GM12891 (cell line): Measurements from ENCODE around the gene ZBTB20.

Experiments
- DNase-seq: peaks from one replicate; pipeline ENCODE4 v3.0.0; 2011; ENCODE audit warnings: low spot score; ENCODE audit not compliant: insufficient read length
- FAIRE-seq: peaks from 2 replicates; lab custom pipeline; 2011; peaks lifted over from hg19 to GRCh38; lab: Jason Lieb, UNC
- PAX5 ChIP-seq: IDR thresholded peaks from 2 replicates; pipeline ENCODE4 v1.6.1; 2011; ENCODE audit warnings: low read length, moderate library complexity, mild to moderate bottlenecking; ENCODE audit not compliant: insufficient read depth, severe bottlenecking
- POLR2A ChIP-seq: IDR thresholded peaks from 2 replicates; pipeline ENCODE4 v1.6.1; 2011; ENCODE audit warnings: low read depth, low read length, control low read depth
- POLR2AphosphoS5 ChIP-seq: IDR thresholded peaks from 2 replicates; pipeline ENCODE4 v1.6.1; 2011; ENCODE audit warnings: low read depth, low read length, control low read depth
- POU2F2 ChIP-seq: IDR thresholded peaks from 2 replicates; pipeline ENCODE4 v1.6.1; 2011; ENCODE audit warnings: low read depth, mild to moderate bottlenecking, control low read depth, low read length, moderate library complexity
- SPI1 ChIP-seq: IDR thresholded peaks from 2 replicates; pipeline ENCODE4 v1.6.1; 2011; ENCODE audit warnings: low read depth, low read length, control low read depth
- TAF1 ChIP-seq: IDR thresholded peaks from 2 replicates; pipeline ENCODE4 v1.6.1; 2011; ENCODE audit warnings: low read depth, low read length, control low read depth

Gene ZBTB20

DNA sequence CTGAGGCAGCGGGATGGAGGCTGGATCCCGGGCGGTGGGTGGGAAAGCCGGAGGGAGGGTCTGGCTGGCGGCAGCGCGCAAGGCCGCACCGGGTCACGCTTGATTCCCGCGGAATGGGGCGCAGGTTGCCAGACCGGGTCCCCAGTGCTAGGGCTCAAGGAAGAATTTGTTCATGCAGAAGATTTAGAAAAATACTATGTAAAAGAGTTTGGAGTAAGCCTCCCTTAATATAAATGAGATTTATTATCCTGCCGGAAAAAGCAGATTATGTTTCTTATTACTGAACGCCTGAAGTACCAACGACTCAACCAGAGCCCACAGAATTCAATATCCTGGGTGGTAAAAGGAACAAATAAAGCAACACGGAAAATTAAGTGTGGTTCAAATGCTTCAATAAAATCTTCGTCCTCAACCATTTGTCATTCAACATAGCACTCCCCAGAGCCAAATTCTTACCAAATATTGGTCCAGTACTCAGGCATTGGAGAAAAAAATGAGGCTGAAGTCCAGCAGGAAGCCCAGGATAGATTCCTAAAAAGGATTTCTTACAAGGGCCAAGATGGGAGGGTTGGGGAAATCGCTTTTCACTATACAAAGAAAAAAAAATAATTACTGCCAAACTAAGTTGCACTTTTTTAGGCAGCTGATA lies 1.2 kb upstream of the ZBTB20 start:
- FAIRE-seq (no peak), DNase-seq (no peak)
- TF ChIP-seq SPI1 (no peak), PAX5 (peak; percentile 14)

DNA sequence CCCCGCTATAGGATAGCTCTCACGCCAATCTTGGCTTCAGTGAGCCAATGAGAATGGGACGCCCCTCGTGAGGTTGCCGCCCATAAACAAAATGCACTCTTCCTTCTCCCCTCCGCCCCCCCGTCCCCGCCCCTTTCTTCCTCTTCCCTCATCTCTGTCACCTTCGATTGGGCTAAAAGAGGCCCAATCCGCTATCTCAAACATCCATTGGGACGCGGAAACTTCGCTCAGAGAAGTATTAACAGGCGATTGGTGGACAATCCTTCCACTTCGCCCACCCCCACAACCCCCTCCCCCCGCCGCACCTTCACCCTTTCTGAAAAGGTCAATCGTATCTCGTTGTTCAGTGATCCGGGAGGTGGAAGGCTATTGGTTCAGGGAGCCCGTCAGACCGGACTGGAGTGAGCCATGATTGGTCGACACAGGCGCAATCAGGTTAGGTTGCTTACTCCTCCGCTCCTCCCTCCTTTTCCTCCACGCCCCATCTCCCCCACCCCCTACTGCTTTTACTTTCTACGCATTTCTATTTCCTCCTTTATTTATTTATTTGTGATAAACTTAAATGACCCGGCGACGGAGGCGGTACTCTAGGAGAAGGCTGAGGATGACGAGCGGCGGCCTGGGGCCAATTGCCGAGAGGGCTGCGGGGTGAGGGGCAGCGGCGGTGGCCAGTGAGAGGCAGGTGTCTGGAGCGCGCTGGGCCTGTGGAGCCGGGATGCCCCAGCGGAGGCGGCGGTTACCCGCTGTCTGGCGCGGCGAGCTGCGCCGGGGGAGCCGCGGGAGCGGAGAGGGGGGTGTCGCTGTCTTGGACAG lies 447 bp upstream of the ZBTB20 start:
- FAIRE-seq, result peak; percentile 99
- DNase-seq, result peak; percentile 56
- peak; percentile 53 for TF ChIP-seq TAF1
- TF ChIP-seq POLR2A, result 0 out of 2 replicates have a peak, but pooled peaks have one; percentile 38
- TF ChIP-seq POU2F2, result no peak
- no peak for TF ChIP-seq PAX5
- 0 out of 2 replicates have a peak, but pooled peaks have one; percentile 51 for TF ChIP-seq POLR2AphosphoS5
- 0 out of 2 replicates have a peak, but pooled peaks have one; percentile 2 for TF ChIP-seq SPI1

DNA sequence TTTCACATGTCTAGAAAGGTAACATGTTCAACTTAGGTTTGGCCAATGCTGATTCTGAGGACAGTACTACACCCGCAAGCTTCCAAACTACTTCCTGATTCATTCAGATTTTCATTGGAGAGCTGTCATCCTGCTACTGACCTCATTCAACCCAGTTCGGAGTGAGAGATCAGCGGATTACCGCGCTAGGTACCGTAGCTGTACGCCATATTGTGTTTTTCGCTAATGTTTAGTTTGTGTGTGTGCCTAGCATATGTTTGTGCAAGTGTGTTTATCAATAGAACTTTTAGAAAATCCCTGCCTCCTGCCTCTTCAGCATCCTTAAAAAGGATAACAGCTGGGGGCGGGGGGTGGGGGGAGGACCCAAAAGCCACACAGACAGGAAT lies 1.1 kb downstream of the ZBTB20 start:
- TF ChIP-seq POLR2A, result no peak; the same call in 1 of the 2 replicates
- TF ChIP-seq TAF1, result peak; percentile 62; the same call in 1 of the 2 replicates
- no peak for TF ChIP-seq PAX5
- TF ChIP-seq POLR2AphosphoS5, result no peak; the same call in 1 of the 2 replicates
- FAIRE-seq, result peak; percentile 95
- DNase-seq, result no peak

DNA sequence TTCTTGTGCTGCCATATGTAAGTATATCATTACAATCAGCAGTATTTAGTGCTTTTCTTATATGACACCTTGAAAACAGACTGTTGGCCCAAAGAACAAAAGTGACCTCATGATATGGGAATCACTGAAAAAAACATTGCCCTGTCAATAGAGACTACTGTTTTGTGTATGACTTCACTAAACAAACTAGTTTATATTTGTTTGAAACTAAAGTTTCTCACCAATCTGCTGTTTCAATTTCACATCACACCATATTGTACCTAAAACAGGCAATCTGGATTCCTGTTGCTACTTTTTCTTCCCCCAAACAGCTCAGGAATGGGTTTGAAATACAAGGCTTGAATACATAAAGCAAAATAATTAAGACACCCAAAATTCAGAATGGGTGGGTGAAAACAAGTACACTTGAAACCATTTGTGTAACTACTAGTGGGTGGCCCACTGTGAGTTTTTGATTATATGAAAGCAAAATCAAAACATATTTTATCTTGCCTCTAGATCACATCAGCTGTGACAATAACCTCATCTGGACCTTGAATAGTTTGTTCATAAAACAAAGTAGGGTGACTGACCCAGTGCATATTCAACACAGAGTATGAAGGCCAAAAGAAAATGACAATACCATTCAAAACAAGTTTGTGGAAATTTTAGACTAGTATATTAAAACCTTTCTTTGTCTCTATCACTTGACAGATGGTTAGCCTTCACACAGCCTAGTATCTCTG lies 5.9 kb downstream of the ZBTB20 start:
- FAIRE-seq (peak; percentile 41), DNase-seq (no peak)
- no peak for TF ChIP-seq POLR2A
- no peak for TF ChIP-seq POU2F2

DNA sequence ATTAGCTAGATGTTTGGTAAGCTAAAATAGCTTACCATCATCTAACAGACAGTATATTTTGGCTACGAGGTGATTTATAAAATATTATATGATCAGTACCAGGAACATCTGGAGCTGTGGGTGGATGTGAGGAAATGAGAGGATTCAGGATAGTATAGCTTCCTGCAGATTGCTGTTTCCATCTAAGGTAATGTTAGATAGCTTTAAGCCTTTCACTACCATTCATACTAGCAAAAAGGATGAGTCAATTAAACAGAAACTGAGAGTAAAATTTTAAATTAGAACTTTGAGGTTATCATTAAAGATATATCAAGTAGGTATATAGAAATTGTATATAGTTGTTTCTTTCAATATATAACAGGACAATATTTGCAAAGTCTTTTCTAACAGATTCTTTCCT lies 8.0 kb downstream of the ZBTB20 start:
- FAIRE-seq, result no peak
- TF ChIP-seq SPI1, result 0 out of 2 replicates have a peak, but pooled peaks have one; percentile 2
- no peak for TF ChIP-seq POU2F2
- no peak for DNase-seq

DNA sequence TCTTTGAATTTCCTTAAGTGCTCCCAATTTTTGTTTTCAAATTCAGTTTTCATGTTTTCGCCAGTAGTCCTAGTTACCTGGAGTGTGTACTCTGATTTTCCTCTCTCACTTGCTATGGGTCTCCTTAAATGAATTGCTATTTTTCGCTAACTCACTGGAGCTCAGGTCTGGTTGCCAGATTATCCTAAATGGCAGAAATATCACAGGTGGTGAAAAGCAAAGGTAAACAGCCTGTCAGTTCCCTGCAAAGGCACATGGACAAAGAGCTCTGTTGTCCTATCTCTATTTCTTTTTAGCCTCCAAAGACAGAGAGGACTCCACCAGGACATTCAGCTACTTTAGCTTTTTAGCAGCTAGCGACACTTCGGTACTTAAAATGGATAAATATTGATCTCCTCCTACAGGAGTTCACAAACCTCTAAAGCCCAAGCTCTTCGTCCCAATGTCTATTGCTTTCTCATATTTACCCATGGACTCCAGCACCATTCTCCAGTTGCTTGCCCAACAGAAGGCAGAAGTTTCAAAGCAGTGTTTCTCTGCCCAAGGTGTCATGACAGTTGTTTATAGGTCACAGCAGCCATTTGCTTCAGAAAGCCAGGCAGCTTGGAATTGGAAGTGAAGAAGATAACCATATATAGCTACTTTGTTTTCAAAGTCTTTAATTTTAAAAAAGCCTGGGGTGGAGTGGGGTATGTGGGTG lies 12.3 kb downstream of the ZBTB20 start:
- no peak for TF ChIP-seq TAF1
- no peak for TF ChIP-seq POU2F2
- TF ChIP-seq PAX5, result no peak
- TF ChIP-seq POLR2A, result no peak
- no peak for TF ChIP-seq POLR2AphosphoS5
- TF ChIP-seq SPI1, result no peak
- FAIRE-seq (no peak), DNase-seq (no peak)

DNA sequence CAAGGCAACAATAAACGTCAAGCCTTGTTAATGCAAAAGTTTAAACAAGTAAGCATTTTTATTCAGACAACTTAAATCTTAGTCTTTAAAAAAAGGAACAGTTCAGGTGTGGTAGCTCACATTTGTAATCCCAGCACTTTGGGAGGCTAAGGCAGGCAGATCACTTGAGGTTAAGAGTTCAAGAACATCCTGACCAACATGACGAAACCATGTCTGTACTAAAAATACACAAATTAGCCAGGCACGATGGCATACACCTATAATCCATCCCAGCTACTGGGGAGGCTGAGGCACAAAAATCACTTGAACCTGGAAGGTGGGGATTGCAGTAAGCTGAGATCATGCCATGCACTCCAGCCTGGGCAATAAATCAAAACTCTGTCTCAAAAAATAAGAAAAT lies 19.9 kb downstream of the ZBTB20 start:
- DNase-seq (no peak), FAIRE-seq (no peak)
- TF ChIP-seq POLR2A, result no peak
- no peak for TF ChIP-seq SPI1
- TF ChIP-seq TAF1, result no peak
- TF ChIP-seq POU2F2, result no peak
- no peak for TF ChIP-seq POLR2AphosphoS5
- no peak for TF ChIP-seq PAX5

DNA sequence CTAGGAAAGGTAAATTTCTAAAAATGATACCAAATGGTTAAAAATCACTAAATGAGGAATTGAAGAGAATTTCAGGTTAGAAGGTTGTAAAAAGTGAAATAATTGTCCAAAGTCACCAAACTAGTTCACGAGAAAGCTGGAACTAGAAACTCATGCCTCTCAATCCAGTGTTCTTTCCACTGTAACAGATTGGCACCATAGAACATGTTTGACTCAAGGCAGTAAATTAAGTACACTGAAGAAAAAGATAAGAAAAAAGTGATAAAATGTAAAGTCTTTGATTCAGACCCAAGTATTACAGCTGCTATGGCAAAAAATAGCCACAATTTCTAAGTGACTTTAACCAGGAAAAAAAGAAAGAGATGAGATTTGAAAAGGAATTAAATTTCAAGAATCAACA lies 26.5 kb downstream of the ZBTB20 start:
- TF ChIP-seq POU2F2 (no peak), POLR2A (no peak), TAF1 (no peak), POLR2AphosphoS5 (no peak), PAX5 (no peak), SPI1 (no peak)
- FAIRE-seq, result no peak

DNA sequence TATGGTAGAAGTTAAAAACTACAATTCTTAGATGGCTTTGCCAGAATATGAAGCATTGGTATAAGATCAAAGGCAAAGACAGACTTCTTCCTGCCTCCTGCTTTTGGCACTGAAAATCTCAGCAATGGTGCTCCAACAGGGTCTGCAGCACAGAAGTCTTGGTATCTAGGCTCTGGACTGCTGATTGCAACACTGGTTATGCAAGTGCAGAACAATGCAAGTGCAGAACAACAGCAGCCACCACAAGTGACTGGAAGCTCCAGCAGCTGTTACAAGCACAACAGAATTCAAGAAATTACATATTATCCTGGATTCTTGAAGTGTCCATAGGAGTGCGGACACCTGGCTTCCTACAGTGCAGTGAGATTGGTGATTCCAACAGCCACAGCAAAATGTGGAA lies 33.7 kb downstream of the ZBTB20 start:
- DNase-seq, result no peak
- TF ChIP-seq POLR2A (no peak), POLR2AphosphoS5 (no peak), PAX5 (no peak), POU2F2 (no peak)
- no peak for FAIRE-seq

More for the DNA sequence above, 26.5 kb downstream of the ZBTB20 start:
- no peak for DNase-seq

DNA sequence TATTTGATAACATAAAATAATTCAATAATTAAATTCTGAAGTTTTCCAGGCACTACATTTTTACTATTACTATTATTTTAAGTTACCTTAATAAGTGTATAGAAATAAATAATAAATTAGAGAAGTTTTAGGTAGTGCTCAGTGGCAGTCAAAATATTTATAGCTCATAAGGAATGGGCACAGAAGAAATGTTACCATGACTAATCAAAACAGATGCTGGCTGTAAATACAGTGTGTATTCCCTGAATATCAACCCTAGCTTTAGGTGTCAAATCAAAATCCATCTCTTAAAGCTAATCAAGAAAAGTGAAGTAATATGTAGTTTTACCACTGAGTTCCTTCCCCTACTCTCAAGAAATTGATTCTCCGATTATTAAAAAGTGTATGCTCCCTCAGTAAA lies 35.5 kb downstream of the ZBTB20 start:
- DNase-seq (no peak), FAIRE-seq (no peak)
- no peak for TF ChIP-seq POLR2A
- no peak for TF ChIP-seq SPI1
- no peak for TF ChIP-seq POLR2AphosphoS5
- TF ChIP-seq PAX5, result no peak
- TF ChIP-seq POU2F2, result no peak
- no peak for TF ChIP-seq TAF1
